Measurements from ENCODE around the gene FOXP1.

GRCh38 chr3:71118436-71118835 is 465.1 kb downstream of the FOXP1 start:
- TF ChIP-seq ZFP3 (CRISPR knock-in tag; IDR thresholded peaks at IDR 0.05), result no peak
- TF ChIP-seq GLIS3 (CRISPR knock-in tag; IDR thresholded peaks at IDR 0.05), result no peak
- no peak for TF ChIP-seq PATZ1 (CRISPR knock-in tag; IDR thresholded peaks at IDR 0.05; ENCODE audit: borderline replicate concordance)
- no peak for TF ChIP-seq TSHZ2 (CRISPR knock-in tag; IDR thresholded peaks at IDR 0.05)
- no peak for TF ChIP-seq ISL1 (CRISPR knock-in tag; IDR thresholded peaks at IDR 0.05)
- TF ChIP-seq TOX (CRISPR knock-in tag; IDR thresholded peaks at IDR 0.05; ENCODE audit: borderline replicate concordance), result no peak
- no peak for TF ChIP-seq OSR1 (CRISPR knock-in tag; IDR thresholded peaks at IDR 0.05)
- no peak for TF ChIP-seq ZFP30 (CRISPR knock-in tag; IDR thresholded peaks at IDR 0.05)
- no peak for TF ChIP-seq ARNTL (CRISPR knock-in tag; IDR thresholded peaks at IDR 0.05; ENCODE audit: borderline replicate concordance, low read depth)
- no peak for TF ChIP-seq ZNF8 (CRISPR knock-in tag; IDR thresholded peaks at IDR 0.05)
- no peak for TF ChIP-seq CREB5 (CRISPR knock-in tag; IDR thresholded peaks at IDR 0.05; ENCODE audit: low read depth)

All from SK-N-SH treated with all-trans-retinoic acid at 6 μM for 48 hours (cell line).